Effector memory CD4-positive, alpha-beta T cell (primary cell): Measurements from ENCODE around the gene TGFB2.

ENCODE experiments used
- DNase-seq, 3 donors: peaks; one replicate each; pipeline ENCODE4 v3.0.0-alpha.2; 2020
- H3K27ac ChIP-seq: 2 replicates; pipeline ENCODE4 v1.7.0; 2013; ENCODE audit warnings: mild to moderate bottlenecking, low read length, moderate library complexity; ENCODE audit not compliant: insufficient read depth, poor library complexity, severe bottlenecking
- H3K27me3 ChIP-seq: replicated peaks from 2 replicates; pipeline ENCODE4 v1.7.0; 2013; ENCODE audit warnings: mild to moderate bottlenecking, low read length; ENCODE audit not compliant: insufficient read depth, control insufficient read depth, poor library complexity, severe bottlenecking
- H3K36me3 ChIP-seq: 2 replicates; pipeline ENCODE4 v1.7.0; 2013; ENCODE audit warnings: mild to moderate bottlenecking, low read length, moderate library complexity; ENCODE audit not compliant: control insufficient read depth, insufficient read depth
- H3K4me1 ChIP-seq: 2 replicates; pipeline ENCODE4 v1.7.0; 2013; ENCODE audit warnings: low read length, mild to moderate bottlenecking; ENCODE audit not compliant: control insufficient read depth, insufficient read depth, poor library complexity, severe bottlenecking
- H3K4me3 ChIP-seq: 2 replicates; pipeline ENCODE4 v1.7.0; 2013; ENCODE audit warnings: low read length, low read depth, mild to moderate bottlenecking; ENCODE audit not compliant: insufficient read depth, poor library complexity, severe bottlenecking
- H3K9me3 ChIP-seq: 2 replicates; pipeline ENCODE4 v1.7.0; 2013; ENCODE audit warnings: mild to moderate bottlenecking, low read length, moderate library complexity; ENCODE audit not compliant: control insufficient read depth

Gene TGFB2

DNA sequence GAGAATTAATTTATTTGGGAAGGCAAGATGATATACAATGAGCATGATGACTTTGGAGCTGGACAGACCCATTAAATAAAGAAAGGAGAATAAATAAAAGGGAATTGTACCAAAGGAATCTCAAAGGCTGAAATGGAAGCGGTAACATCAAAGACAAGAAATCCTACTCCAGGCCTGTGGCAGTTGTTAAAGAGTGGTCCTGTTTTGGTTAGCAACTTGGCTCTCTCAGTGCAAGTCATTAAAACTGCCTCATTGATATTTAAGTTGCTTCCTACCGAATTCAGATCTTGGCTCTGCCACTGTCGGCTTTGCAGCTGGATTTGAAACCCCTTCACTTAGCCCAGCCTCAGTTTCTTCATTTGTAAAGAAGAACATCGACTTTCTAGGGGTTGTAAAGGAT lies 10.1 kb downstream of the TGFB2 start:
- H3K27ac ChIP-seq = no peak overlapping the region
- no peaks in the 10 kb centered on the region for H3K27me3 ChIP-seq
- H3K4me1 ChIP-seq = peaks cover 3% of the 10 kb centered on the region
- H3K4me3 ChIP-seq = no peak overlapping the region
- H3K9me3 ChIP-seq = no peaks in the 10 kb centered on the region
- H3K36me3 ChIP-seq = no peaks in the 10 kb centered on the region
- DNase-seq = no peak

DNA sequence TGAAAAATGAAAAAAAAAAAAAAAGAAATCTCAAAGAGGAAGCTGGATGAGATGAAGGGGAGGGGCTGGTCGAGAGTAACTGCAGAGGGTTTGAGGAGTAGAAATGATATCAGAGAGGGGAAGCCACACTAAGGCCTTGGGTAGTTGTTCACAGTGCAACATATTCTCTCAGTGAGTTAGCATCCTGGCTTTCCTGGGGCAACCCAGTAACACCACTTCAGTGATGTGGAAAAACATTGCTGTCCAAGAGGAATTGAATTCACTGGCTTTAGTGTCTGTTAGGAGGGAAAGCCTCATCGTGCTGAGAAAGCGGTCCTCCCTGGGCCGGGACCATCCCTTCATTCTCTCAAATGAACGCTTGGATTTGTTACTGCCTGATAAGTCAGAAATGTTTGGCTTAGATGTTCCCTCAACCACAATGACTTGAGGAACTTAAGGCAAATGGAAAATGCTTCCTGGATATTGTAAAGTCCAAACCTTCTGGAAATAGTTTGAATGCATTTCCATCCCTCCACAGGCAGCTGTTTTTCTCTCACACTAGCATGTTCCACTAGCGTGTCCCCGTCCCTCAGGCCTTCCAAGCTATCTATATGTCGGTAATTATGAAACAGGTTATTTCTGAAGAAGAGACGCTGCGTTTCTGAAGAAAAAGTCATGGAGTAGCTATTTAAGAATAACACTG lies 12.2 kb downstream of the TGFB2 start:
- Histone ChIP-seq H3K27ac (no peak overlapping the region), H3K9me3 (no peaks in the 10 kb centered on the region)

DNA sequence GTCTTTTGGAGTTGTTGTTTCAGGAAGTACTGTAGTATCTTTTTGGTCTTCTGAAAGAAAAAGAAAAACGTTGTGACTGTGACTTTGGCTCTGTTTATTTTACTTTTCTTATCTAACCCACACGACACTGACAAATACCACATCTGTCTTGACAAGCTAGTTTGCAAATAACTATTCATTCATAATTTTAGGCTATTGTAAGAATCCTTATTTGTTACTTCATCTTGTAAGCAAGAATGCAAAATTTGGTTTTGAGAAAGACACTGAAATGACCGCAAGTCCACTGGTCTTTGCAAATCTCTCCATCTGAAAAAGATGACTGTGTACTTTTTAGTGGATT lies 12.7 kb downstream of the TGFB2 start:
- Histone ChIP-seq H3K36me3 (no peaks in the 10 kb centered on the region), H3K4me1 (no peaks in the 10 kb centered on the region), H3K27ac (no peak overlapping the region), H3K4me3 (no peak overlapping the region), H3K9me3 (no peaks in the 10 kb centered on the region), H3K27me3 (no peaks in the 10 kb centered on the region)
- DNase-seq = no peak

More for the DNA sequence above, 12.2 kb downstream of the TGFB2 start:
- Histone ChIP-seq H3K4me1 (no peaks in the 10 kb centered on the region), H3K4me3 (no peak overlapping the region), H3K27me3 (no peaks in the 10 kb centered on the region), H3K36me3 (no peaks in the 10 kb centered on the region)
- DNase-seq = no peak

DNA sequence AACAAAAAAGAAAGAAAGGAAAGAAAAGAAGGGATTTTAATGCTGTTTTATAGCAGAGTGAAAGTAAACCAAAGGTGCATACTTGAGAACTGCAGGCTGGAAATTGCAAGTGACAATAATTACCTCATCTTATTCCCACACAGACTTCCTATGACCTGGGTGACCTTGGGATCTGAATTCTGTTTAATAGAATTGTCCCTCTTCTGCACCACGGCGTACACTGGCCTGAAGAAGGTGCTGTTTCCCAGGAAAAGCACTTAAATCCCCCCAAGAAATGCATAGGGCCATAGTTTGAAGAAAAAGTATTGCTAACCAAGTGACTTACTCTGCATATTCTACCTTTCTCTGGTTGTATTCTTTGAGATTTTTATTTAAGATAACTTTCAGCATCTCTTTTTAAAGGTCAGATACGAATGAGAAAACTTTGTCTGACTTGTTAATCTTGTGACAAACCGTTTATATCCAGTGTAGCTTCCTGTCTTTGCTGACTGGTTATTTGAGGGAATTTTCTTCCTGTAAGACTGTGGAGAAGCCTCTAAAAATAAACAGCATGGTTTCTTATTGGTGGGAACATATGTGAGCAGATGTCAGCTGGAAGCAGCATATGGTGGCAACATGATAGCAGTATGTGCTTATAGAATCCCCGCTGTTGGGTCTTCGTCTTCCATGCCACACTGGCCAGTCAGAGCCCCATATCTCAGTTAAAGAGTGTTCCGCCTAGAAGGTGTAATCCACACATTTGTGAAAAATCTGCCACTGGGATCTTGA lies 16.3 kb downstream of the TGFB2 start:
- Histone ChIP-seq H3K27ac (no peak overlapping the region), H3K36me3 (no peaks in the 10 kb centered on the region), H3K4me1 (no peaks in the 10 kb centered on the region), H3K27me3 (no peaks in the 10 kb centered on the region), H3K9me3 (no peaks in the 10 kb centered on the region), H3K4me3 (no peak overlapping the region)
- no peak for DNase-seq

DNA sequence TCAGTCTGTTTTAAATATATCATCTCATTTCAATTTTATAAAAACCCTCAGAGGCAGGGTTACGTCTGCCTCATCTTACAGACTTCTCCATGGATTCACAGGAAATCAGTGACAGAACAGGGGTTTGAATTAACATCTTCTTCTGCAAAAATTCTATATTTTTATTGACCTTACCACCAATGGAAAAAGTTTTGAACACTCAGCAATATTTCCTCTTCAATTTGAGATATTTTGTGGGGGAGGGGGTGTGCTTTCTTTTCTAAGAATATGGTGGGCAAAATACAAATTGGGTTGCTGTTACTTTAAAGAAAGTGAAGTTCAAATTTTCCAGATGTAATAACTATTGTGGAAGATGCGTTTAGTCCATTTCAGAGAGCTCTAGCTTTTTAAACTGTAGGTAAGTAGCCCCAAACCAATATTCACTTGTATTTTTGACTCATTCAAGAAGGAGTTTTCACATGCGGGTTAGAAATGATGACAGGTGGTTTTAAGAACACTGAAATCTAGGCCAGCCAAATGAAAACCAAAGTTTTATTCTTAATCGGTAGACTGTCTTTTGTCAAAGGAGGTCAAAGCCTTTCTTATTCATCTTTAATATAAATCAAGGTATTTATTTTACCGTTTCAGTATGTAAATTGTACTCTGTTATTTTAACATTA lies 17.4 kb downstream of the TGFB2 start:
- Histone ChIP-seq H3K27ac (no peak overlapping the region), H3K27me3 (no peaks in the 10 kb centered on the region), H3K4me3 (no peak overlapping the region), H3K4me1 (no peaks in the 10 kb centered on the region), H3K9me3 (no peaks in the 10 kb centered on the region), H3K36me3 (no peaks in the 10 kb centered on the region)
- no peak for DNase-seq

DNA sequence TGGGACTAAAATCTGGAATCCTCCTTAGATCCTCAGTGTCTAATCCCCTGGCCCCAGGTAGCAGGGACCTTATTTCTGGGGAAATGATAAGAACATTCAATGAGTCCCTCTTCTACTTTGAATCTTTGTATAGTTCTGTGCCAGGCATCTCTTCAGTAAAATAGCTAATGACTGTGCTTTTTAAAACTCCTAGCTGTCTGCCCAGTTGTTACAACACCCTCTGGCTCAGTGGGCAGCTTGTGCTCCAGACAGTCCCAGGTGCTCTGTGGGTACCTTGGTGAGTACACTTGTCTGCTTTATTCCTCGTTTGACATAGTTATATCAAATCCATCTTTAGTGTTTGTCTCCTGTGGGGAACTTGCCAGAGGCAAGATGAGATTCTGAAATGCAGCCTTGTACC lies 18.0 kb downstream of the TGFB2 start:
- Histone ChIP-seq H3K27me3 (no peaks in the 10 kb centered on the region), H3K4me1 (no peaks in the 10 kb centered on the region), H3K9me3 (no peaks in the 10 kb centered on the region), H3K27ac (no peak overlapping the region), H3K4me3 (no peak overlapping the region), H3K36me3 (no peaks in the 10 kb centered on the region)
- no peak for DNase-seq

DNA sequence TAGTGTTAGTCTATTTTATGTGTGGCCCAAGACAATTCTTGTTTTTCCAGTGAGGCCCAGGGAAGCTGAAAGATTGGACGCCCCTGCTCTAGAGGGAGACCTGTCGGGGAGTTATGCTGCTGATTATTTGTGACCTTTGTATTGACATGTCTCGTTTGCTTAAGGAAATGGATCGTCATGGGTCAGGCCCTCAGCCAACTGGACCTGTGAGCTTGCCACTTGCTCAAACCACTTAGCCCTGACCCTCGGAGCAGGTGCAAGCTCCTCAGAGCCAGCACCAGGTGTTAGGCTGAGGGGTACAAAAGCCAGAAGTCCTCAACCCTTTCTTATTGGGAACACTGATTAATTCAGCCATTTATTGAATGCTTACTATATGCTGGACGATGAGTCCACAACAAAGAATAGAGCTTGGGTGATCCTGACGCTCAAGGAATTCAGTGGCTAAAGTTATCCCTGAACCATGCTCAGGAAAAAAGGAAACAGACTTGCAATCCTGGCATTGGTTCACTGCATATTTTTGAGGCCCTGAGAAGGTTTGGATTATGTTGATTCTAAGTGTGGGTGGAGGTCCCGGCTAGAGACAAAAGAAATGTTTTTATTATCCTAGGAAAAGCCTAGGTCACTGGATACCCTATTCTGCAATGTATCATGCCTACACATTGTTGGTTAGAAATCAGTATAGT lies 19.0 kb downstream of the TGFB2 start:
- H3K9me3 ChIP-seq = no peaks in the 10 kb centered on the region
- H3K4me1 ChIP-seq = no peaks in the 10 kb centered on the region
- no peaks in the 10 kb centered on the region for H3K27me3 ChIP-seq
- no peak for DNase-seq
- H3K36me3 ChIP-seq = no peaks in the 10 kb centered on the region
- no peak overlapping the region for H3K4me3 ChIP-seq
- H3K27ac ChIP-seq = no peak overlapping the region

DNA sequence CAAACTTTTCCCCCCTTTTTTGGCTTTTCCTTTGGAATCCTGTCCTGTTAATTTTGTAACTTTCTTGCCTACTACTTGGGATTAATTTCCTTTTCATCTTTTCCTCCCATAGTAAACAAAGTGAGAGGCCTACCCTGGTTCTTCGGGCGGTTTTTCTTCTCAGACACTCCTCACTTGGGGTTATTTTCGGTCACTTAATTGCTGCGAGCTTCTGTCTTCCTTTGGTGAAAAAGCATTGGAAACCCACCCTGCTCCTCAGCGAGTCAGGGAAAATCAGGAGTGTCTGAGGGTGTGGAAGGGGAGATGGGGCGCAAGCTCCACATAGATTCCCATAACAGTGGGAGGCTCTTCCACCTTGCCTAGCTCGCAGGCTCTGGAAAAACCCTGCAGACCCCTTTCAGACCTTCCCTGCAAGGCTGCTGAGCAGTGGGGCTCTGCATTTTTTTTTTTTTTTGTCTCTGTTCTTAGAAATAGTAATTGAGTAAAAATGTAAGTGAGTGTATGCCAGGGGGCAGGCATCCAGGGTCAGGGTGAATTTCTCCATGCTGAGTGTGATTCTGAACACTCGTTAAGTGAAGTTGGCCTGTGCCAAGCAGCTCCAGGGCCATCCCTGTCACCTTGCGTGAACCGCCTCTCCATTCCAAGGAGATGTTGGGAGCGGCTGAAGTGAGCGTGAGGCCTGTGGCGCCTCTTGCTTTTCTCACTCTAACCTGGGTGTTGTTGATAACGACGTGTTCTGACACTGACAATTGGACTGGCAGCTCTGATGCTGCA lies 20.3 kb downstream of the TGFB2 start:
- no peaks in the 10 kb centered on the region for H3K27me3 ChIP-seq
- no peaks in the 10 kb centered on the region for H3K9me3 ChIP-seq
- no peaks in the 10 kb centered on the region for H3K4me1 ChIP-seq
- no peak for DNase-seq
- no peak overlapping the region for H3K27ac ChIP-seq
- H3K36me3 ChIP-seq = no peaks in the 10 kb centered on the region
- H3K4me3 ChIP-seq = no peak overlapping the region

DNA sequence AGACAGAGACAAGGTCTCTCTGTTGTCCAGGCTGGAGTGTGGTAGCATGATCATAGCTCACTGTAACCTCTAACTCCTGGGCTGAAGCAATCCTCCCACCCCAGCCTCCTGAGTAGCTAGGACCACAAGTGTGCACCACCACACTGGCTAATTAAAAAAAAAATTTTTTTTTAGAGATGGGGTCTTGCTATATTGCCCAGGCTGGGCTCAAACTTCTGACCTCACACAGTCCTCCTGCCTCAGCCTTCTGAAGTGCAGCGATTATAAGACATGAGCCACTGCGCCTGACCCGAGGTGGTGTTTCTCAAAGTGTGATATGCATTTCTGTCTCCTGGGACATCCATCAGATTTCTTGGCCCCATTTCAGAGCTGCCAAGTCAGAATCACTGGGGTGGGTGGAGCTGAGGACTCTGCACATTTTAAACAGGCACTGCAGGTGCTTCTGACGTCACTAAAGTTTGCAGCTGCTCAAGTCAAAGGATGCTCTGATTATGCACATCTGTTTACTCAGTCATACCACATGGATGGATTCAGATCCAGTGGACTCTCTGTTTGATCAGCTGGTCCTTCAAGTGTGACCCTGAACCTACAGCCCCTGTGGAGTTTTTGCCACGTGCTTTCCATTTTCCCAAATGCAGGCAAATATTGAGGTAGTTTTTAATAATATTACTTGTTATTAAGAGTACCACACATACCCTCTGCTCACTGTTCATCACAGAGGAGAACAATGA lies 21.4 kb downstream of the TGFB2 start:
- H3K4me1 ChIP-seq = no peaks in the 10 kb centered on the region
- no peak overlapping the region for H3K27ac ChIP-seq
- H3K9me3 ChIP-seq = no peaks in the 10 kb centered on the region
- H3K4me3 ChIP-seq = no peak overlapping the region
- no peaks in the 10 kb centered on the region for H3K36me3 ChIP-seq
- no peak for DNase-seq
- H3K27me3 ChIP-seq = no peaks in the 10 kb centered on the region
